Mucosa of gallbladder (tissue), 1 donor: ENCODE results near the gene ELMOD2. TPM values are rescaled to one million over a fixed set of nuclear protein-coding genes. Genes with fewer than 3 reads are reported as not detected.

Experiments
- DNase-seq: peaks from one replicate; pipeline ENCODE4 v3.0.0-alpha.2; 2020; ENCODE audit warnings: low spot score
- total RNA-seq: library from RNA; stranded (reverse); gene quantifications from one replicate; pipeline ENCODE4 v1.2.1, GENCODE V29; 2021
- donor health status: DM: no; HTN: no; CAD: no.

ELMOD2 gene
- total RNA-seq, 1 donor from 2014 or later: 31.9 TPM

DNA sequence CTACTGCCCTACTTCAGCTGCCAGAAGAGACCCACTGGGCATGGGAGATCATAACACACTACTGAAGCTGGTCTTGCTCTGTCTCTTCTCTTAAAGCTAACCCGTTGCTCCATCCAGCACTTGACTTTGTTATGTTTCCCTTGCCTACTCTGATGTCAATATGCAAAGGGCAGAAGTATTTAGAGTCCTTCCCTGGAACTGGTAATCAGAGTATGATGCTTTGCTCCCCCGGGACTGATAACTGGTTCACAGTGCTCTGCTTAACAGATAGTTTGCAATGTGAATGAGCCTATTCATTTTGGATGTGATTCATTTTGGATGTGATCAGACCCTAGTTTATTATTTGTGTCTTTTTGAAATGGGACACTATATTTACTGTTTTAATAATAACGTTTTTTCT is 57.1 kb downstream of the ELMOD2 start:
- no peak for DNase-seq

DNA sequence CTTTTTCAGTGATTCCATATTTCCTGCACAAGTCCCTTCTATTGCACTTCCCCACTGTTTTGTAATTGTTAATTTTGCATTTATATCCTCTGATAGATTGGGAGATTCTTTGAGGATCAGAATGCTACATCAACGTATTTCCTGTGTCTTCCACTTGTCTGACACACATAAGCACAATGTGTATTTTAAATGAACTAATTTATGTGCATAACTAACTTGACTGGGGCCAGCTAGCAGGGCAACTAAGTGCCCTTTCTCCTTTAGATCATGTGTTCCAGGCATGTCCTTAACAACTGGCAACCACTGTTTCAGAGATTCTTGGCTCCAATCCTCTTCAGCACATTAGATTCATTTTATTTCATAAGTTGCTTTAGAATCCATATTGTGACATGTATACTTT is 60.5 kb downstream of the ELMOD2 start:
- no peak for DNase-seq

DNA sequence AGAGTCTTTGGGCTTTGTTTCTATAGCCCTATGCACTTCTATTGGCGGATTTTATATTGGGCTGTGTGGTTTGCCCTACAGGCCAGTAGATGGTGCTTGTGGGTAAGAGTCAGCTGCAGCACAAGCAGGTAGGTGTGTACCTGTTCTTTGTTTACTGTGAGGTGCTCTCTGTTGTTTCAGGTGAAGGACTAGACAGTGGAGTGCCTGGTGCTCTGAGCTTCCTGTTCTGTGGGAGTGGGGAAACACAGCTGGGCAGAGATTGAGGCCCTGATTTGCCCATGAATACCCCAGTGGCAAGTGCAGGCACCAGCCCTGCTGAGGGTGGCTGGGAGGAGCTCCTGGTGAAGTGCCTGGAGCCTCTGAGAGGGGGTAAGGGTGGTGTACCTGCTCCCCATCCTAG is 71.1 kb downstream of the ELMOD2 start:
- DNase-seq: peak; percentile 16

DNA sequence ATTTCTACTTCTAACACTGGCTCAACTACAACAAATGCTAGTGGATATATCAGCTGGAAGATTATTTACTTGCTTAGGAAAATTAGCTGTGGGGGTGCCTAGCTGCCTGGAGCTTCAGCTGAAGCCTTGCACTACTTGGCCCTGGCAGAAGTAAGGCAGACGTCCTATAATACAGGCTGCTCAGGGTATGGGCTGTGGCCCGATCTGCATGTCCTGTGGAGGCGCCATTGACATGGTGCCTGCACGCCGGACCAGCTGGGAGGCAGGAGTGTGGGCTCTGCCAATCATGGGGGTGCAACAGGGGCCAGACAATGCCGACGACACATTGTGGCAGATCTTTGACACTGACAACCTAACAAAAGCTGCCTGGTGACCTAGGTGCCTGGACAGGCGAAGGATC is 76.4 kb downstream of the ELMOD2 start:
- DNase-seq: no peak

DNA sequence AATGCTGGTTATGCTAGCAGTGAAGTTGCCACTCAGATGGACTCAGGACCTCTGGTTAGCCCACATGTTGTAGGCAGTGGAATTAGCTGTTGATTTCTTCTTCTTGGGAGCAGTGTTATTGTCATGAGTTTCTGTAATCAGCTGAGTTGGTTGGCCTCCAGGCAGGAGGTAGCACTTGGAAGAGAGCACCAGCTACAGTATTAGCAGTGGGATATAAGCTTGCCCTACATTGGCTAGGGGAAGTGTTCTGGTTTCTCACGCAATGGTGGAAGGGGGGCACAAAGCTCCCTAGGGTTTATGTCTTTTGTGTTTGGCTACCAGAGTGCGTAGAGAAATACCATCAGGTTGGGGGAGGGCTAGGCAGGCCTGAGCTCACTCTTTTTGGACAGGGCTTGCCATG is 78.7 kb downstream of the ELMOD2 start:
- no peak for DNase-seq

DNA sequence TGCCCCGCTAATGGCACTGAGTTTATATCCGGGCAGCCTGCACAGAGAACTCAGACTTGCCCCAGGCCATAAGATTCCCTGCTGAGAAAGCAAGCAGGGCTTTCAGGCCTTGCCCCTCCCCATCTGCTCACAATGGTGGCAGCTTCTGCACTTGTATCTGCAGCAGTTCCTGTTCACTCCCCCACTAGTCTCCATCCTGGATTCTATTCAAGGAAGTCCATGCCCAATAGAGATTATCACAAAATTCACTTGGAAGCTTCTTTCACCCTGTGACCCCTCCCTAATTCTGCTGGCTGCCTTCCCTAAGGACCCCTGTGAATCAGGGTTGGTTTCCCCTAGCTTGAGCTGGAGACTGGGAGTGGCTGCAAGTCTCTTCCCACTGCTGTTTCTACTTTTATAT is 79.3 kb downstream of the ELMOD2 start:
- no peak for DNase-seq

Other genes with a start within 250 kb of the ELMOD2 start
- 68.5 TPM for gene SCOC, start 150.5 kb upstream of the ELMOD2 start, total RNA-seq
- 1.9 TPM for gene CLGN, start 96.5 kb upstream of the ELMOD2 start, total RNA-seq
- not detected for gene MGAT4D, start 25.9 kb upstream of the ELMOD2 start, total RNA-seq
- gene UCP1, start 44.8 kb downstream of the ELMOD2 start, total RNA-seq: not detected
- 36.9 TPM for gene TBC1D9, start 232.2 kb downstream of the ELMOD2 start, total RNA-seq